Panc1 (cell line): ENCODE results near the gene PARP12.

ENCODE experiments used
- CTCF ChIP-seq: fragments of 450-650 bp; IDR thresholded peaks from 2 replicates; pipeline ENCODE4 v1.5.1; 2017; ENCODE audit warnings: mild to moderate bottlenecking
- POLR2AphosphoS5 ChIP-seq: IDR thresholded peaks from 2 replicates; pipeline ENCODE4 v1.6.1; 2012; ENCODE audit warnings: mild to moderate bottlenecking, low read depth, low read length, moderate library complexity
- REST ChIP-seq, 2 experiments: IDR thresholded peaks; 2 replicates each; pipeline ENCODE4 v1.6.1; 2011 to 2012; ENCODE audit warnings: low read depth in 2 of 2, control low read depth in 1 of 2, low read length in 1 of 2, mild to moderate bottlenecking in 1 of 2, moderate library complexity in 1 of 2; ENCODE audit not compliant: insufficient read depth in 1 of 2
- SIN3A ChIP-seq: IDR thresholded peaks from 2 replicates; pipeline ENCODE4 v1.6.1; 2012; ENCODE audit warnings: low read depth, mild to moderate bottlenecking, low read length, moderate library complexity, borderline replicate concordance; ENCODE audit not compliant: insufficient read depth

GRCh38 chr7:140093375-140093774 lies 30.6 kb upstream of the PARP12 start:
- TF ChIP-seq CTCF (no peak), SIN3A (no peak), POLR2AphosphoS5 (no peak), REST (IDR thresholded peaks at IDR 0.05; ENCODE audit: insufficient read depth in 1 of 2, low read depth in 2 of 2, low read length in 1 of 2) (no peak)
